ENCODE data around the gene THEMIS.
"Not testable (repeated sequence)": the region's sequence is repeated elsewhere in the genome, so short reads cannot be mapped to it uniquely, and the experiment has no call there.

The THEMIS gene

GRCh38 chr6:127807806-127808517, 92.9 kb downstream of the THEMIS start:
- no peak for DNase-seq (ENCODE audit: low read depth in 1 of 2, low spot score in 1 of 2)

- DNase-seq (ENCODE audit: low read depth in 1 of 2, low spot score in 1 of 2): no peak
These were observed 104.1 kb downstream of the THEMIS start for GRCh38 chr6:127796713-127797112.

- no peak for DNase-seq (ENCODE audit: low read depth in 1 of 2, low spot score in 1 of 2)
These were observed 106.5 kb downstream of the THEMIS start for GRCh38 chr6:127794405-127794804.

- no peak for DNase-seq (ENCODE audit: low read depth in 1 of 2, low spot score in 1 of 2)
These were observed 107.5 kb downstream of the THEMIS start for GRCh38 chr6:127793396-127793795.

DNA sequence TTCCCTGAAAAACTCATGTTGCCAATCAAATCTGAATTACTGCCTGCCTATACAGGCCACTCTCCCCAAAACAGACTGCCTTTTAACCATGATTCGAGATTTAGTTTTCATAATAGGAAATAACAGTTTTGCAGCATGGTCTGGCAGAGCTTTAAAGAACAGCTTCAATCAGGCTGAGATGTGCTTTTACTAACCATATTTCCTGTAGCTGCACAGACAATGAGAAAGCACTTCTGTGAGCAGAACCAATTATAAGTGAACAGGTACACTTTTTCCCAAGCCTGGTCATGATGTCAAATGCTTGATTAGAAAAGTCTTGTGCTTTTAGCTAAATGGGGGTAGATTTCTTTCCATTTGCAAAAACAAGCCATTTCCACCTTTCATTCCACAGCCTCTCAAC, 108.2 kb downstream of the THEMIS start:
- DNase-seq (ENCODE audit: low read depth in 1 of 2, low spot score in 1 of 2): no peak

DNA sequence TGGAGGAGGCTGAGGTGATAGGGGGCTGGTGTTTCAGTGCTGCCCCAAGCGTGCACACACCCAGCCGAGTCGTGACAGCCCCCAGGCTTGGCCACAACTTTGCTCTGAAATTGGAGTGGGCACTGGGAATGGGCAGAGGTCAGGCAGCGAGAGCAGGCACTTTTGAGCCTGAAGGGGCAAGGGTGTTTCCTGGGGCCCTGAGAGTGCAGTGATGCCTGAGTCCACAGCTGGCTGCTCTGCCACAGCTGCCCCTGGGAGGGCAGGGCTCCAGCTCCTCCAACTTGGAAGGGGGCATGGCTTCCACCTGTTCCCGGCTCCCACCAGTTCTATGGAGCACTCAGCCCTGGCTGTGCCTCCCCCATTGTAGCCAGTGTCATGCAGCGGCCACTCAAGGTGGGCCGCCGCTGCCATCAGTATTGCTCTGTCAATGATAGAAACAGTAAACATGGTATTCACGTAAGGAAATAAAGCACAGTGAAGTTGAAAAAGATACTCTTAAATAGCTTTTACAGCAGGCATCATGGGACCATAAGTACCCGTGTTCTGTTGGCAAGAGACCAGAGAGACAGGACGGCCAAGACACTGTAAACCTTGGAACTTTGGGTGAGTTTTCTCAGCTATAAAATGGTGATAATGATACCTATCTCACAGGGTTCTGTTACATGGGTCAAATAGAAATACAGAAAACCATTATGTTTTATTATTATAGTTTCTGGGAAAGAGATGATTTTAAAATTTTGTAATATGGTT, 108.9 kb downstream of the THEMIS start:
- no peak for DNase-seq (ENCODE audit: low read depth in 1 of 2, low spot score in 1 of 2)

- no peak for DNase-seq (ENCODE audit: low read depth in 1 of 2, low spot score in 1 of 2)
These were observed 110.3 kb downstream of the THEMIS start for GRCh38 chr6:127790571-127790970.

DNA sequence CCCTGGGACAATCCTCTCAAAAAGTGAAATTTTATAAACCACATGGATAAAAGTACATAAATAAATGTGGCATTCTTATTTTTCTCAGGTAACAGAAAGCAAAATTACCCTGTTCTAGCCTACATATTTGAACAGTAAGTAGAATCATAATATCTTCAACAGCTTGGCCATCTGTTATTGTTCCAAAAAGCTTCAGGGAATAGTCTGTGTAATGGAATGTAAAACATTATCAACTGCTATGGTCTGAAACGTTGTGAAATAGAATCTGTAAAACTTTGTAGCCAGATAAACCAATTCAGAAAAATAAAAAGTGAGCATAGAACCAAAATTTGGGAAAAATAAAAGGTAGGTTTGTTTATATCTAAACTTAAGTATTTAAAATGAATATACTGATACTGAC, 114.7 kb downstream of the THEMIS start:
- no peak for DNase-seq (ENCODE audit: low read depth in 1 of 2, low spot score in 1 of 2)

DNA sequence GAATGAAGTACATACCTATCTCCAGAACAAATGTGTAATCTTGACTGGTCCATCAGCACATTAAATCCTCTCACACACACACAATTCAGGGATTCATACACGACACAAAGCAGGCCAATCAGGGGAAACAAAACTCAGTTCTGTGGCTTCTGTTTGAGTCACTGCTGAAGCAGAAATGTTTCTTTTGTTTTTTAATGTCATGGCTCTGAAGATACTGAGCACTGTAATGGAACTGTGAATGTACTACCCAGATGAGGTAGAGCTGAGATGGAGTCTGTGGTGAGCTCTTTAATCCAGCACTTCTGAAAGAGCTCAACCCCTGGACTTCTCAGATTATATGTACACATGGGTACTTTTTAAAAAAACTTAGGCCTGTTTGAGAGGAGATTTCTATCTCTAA, 116.4 kb downstream of the THEMIS start:
- no peak for DNase-seq (ENCODE audit: low read depth in 1 of 2, low spot score in 1 of 2)

- DNase-seq (ENCODE audit: low read depth in 1 of 2, low spot score in 1 of 2): not testable (repeated sequence)
These were observed 119.1 kb downstream of the THEMIS start for GRCh38 chr6:127781636-127782272.

GRCh38 chr6:127776320-127776719, 124.5 kb downstream of the THEMIS start:
- no peak for DNase-seq (ENCODE audit: low read depth in 1 of 2, low spot score in 1 of 2)

DNA sequence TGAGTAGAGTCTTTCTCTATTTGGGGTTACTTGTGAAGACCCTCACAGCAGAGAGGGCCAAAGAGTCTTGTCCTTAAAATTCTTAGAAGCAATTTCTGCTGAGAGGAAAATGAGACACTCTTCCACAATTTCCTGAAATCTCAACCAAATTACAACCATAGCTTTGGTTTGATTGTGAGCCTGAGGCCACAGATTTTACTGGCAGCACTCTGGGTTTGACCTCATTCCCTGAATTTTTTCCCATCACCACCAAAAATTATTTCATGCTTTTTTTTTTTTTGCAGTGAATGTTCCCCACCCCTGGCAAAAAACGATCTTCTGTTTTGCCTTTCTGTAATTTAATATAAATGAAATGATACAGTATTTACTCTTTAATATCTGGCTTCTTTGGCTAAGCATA, 125.5 kb downstream of the THEMIS start:
- DNase-seq (ENCODE audit: low read depth in 1 of 2, low spot score in 1 of 2): no peak

DNA sequence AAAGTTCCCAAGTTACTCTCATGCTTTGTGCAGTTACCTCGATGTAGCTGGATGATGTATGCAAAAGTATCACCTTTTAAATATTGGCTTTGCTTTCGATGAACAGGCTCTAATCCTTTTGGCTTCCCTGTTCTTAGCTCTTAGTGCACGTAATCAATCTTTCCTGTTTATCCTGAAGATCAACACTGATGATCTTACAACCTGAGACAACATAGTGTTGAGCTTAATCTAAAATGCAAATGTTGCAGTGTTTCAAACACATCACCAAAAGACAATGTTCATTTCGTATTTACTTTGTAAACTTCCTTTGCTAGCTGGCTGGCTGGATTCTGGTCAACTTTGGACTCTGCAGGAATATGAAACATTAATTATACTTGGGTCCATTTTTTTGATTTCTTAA, 132.1 kb downstream of the THEMIS start:
- DNase-seq (ENCODE audit: low read depth in 1 of 2, low spot score in 1 of 2): no peak

DNA sequence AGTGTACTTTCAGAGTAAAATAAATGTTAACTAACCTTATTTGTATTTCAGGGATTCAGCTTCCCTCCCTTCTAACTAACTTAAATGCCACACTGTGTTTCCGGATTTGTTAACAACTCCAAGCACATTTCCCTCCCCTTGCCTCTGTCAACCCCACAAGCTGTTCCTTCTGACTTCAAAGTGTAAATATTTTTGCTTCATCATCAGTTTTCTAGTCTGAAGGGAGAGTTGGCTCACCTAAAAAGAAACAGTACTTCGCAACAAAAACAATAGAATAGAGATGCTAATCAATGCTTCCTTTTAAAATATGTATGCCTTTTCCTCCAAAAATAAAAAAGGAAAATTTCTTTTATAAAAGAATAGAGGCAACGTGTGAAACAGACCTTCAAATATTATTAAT, 132.6 kb downstream of the THEMIS start:
- no peak for DNase-seq (ENCODE audit: low read depth in 1 of 2, low spot score in 1 of 2)

DNA sequence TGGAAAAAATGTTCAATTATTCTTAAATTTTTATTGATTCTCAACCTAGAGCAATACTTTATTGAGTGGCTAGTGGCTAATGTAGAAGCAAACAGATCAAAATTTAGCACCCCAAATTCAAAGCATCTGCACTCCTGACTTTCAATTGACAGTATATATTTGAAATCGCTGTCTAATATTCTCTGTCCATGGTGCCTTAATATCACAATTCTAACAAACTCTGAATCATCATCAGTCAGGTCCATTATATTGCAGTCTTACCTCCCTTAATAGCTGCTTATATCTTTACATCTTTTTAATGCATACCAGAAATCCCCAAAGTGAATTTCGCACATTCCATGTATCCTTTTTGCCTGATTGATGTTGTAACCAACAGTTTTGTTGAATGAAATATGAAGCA, 134.9 kb downstream of the THEMIS start:
- no peak for DNase-seq (ENCODE audit: low read depth in 1 of 2, low spot score in 1 of 2)

DNA sequence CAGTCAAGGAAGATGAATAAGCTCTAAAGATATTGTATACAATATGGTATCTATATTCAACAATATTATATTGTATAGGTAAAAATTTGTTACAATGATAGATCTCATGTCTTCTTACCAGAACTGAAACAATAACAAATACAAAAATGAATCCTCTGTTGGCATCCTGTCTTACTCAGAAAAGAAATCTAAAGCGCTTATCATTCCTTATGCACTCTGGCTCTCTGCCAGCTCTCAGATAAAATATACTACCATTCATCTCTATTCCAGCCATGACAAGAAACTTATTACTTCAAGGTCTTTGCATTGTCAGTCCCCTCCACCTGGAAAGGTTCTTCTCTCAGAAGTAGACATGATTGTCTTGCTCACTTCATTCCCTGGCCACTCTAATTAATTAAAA, 138.6 kb downstream of the THEMIS start:
- DNase-seq (ENCODE audit: low read depth in 1 of 2, low spot score in 1 of 2): no peak

DNA sequence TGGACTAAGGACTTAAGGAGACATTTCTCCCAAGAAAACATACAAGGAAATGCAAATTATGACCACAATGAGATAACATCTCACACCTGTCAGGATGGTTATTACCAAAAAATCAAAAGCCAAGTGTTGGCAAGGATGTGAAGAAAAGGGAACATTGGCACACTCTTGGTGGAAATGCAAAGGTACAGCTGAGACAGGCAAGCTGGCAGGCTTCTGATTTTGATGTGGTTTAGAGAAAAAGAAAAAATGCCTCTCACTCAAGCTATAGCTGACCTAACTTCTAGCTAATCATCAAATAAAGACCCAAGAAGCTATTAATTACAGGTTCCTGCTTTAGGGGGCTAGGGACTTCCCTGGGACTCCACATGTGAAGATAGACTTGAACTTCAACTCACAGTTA, 139.8 kb downstream of the THEMIS start:
- no peak for DNase-seq (ENCODE audit: low read depth in 1 of 2, low spot score in 1 of 2)

DNA sequence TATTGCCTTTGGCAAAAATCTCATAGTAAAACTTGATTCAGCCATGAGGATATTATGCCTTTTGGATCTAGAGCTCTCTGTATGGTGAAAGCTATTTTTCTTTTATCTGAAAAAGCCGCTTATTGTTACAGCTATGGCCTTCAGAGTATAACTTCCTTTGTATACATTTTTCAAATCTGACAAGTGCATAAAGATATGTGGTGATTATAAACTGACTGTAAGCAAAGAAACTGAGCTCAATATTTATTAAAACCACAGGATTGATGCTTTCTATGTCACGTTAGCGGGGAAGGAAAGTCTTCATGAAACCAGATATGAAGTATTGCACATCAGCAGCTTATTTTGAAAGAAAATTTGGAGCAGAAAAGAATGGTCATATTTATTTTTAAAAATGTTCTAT, 151.8 kb downstream of the THEMIS start:
- no peak for DNase-seq (ENCODE audit: low read depth in 1 of 2, low spot score in 1 of 2)

DNA sequence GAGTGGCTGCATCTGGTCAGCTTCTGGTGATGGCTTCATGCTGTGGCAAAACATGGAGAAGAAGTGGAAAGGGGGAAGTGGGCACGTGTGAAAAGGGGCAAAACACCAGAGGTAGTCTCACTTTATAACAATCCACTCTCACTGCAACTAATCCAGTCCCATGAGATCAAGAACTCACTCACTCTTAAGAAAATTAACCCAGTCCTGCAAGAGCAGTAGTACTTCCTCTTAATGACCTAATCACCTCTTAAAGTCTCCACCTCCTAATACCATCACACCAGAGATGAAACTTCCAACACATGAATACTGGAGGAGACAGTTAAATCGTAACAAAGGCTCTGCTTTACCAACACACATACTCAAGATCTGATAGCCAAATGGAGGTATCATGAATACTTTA, 152.6 kb downstream of the THEMIS start:
- DNase-seq (ENCODE audit: low read depth in 1 of 2, low spot score in 1 of 2): no peak

- no peak for DNase-seq (ENCODE audit: low read depth in 1 of 2, low spot score in 1 of 2)
These were observed 162.4 kb downstream of the THEMIS start for GRCh38 chr6:127738423-127738822.

- no peak for DNase-seq (ENCODE audit: low read depth in 1 of 2, low spot score in 1 of 2)
These were observed 163.1 kb downstream of the THEMIS start for GRCh38 chr6:127737768-127738167.

DNA sequence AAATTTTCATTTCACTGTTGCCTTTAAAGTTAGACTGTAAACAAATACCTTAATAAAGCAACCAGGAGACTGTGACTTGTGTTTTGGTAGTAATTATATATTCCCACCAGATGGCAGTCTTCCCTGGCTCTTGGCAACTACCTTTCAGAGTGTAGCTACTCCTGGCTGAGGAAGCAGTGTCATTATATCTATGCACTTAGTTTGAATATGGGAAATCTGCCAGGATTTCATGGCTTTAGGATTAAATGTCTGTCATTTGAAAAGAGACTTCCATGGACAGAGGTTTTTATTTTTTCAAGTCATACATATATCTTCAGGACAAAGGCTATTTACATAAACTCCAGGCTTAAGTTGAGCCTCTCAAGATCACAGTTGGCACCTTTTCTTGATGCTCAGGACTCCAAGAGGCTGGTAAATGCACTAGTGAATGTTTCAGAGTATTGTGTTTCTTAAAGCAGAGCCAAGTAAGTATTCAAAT, 163.8 kb downstream of the THEMIS start:
- DNase-seq (ENCODE audit: low read depth in 1 of 2, low spot score in 1 of 2): no peak

Measured in stimulated activated CD4-positive, alpha-beta T cell treated with anti-CD3 and anti-CD28 coated beads, Interleukin-15, amount 100 ng/mL, for 1 hour (primary cell).